Left renal cortex interstitium (tissue), 4 donors: ENCODE data around the gene TRIM65. TPM values are rescaled to one million over a fixed set of nuclear protein-coding genes. Genes with fewer than 3 reads are reported as not detected.

Source experiments
- DNase-seq, 4 donors: peaks; one replicate each; pipeline ENCODE4 v3.0.0-alpha.2; 2013; ENCODE audit warnings: low read depth in 4 of 4, low spot score in 2 of 4, missing footprints in 1 of 4
- polyA plus RNA-seq, 4 donors: library from polyadenylated mRNA; unstranded; fragments of 120-200 nt; gene quantifications; one replicate each; pipeline ENCODE4 v1.2.1, GENCODE V29; 2013; ENCODE audit not compliant: insufficient read length in 4 of 4

The TRIM65 gene, protein sequence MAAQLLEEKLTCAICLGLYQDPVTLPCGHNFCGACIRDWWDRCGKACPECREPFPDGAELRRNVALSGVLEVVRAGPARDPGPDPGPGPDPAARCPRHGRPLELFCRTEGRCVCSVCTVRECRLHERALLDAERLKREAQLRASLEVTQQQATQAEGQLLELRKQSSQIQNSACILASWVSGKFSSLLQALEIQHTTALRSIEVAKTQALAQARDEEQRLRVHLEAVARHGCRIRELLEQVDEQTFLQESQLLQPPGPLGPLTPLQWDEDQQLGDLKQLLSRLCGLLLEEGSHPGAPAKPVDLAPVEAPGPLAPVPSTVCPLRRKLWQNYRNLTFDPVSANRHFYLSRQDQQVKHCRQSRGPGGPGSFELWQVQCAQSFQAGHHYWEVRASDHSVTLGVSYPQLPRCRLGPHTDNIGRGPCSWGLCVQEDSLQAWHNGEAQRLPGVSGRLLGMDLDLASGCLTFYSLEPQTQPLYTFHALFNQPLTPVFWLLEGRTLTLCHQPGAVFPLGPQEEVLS
- 10 to 100 TPM; 12.2 to 19.6 (median 15.9) TPM for polyA plus RNA-seq

DNA sequence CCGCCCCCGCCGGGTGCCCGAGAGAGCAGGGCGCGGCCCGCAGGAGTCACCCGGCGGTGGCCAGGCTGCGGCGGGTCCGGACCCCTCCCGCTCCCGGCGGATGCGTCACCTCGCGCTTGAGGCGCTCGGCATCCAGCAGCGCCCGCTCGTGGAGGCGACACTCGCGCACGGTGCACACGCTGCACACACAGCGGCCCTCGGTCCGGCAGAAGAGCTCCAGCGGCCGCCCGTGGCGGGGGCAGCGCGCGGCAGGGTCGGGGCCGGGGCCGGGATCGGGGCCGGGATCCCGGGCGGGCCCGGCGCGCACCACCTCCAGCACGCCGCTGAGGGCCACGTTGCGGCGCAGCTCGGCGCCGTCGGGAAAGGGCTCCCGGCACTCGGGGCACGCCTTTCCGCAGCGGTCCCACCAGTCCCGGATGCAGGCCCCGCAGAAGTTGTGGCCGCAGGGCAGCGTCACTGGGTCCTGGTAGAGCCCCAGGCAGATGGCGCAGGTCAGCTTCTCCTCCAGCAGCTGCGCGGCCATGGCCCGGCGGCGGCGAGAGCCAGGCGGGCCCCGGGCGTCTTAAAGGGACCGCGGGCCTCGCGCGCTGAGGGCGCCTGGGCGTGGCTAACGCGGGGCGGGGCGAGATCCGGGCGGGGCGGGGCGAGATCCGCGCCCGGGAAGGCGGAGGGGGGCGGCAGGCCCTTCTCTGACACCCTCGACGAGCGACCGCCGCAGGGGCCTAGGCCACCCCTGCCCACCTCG, at the start of gene TRIM65:
TRIM65 (minus strand) TSS at position 537 of the 745 bp plus-strand sequence; CDS start at position 523, 14 bp downstream.
- peak in 1 of 4 donors; percentile 51 for DNase-seq

DNA sequence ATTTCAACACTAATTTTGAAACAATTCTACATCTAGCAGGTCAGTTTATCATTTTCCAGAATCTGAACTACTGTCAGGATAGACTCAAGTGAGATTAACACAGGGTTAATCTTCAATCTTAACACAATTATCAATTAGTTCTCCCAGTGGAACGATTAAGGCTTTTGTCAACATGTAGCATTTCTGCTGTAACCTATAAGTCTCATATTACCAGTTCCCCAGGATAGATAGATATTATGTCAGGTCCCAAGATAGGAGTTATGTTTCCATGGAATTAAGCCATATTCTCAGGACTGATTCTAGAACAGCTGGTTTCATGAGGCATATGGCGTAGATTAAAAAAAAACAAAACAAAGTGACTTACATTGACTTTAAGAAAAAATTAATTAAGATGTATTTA, 48.5 kb upstream of the TRIM65 start:
- DNase-seq = no peak

DNA sequence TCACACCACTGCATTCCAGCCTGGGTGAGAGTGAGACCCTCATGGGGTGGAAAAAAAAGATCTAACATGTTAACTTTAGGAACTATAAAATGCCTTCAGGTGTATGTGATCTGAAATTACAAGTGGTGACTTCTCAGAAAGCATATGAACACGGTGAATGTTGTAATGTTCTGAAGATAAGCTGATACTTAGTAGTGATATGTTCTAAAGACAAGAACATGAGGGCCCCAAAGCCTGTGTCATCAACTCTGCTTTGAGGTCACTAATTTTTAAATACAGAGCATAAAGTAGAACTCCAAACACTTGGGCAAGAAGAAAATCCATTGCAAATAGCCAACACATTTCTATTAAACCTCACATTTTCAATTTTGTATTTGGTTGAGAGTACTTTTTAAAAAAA, 46.7 kb upstream of the TRIM65 start:
- DNase-seq = no peak

DNA sequence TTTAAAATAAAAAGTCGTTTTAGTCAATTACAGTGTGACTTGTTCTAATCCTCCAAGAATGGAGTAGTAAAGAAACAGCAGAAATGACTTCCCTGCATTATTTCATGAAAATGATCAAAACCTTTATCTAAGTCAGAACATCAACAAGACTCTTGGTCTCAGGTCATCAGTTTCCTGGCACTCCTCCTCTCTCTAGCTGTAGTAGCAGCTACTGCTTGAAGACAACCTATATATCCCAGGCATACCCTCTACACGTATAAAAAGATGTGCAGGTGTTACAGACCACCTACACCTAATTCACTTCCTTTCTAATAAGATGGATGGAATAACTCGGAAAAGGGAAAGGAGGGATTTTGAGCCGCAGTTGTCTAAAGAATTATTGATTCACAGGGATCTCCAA, 45.7 kb upstream of the TRIM65 start:
- DNase-seq = no peak

GRCh38 chr17:75941442-75941819, 44.7 kb upstream of the TRIM65 start:
- DNase-seq = no peak

GRCh38 chr17:75940727-75941441, 44.1 kb upstream of the TRIM65 start, which contains the start of gene FBF1:
Gene FBF1 (minus strand): TSS chr17:75941042. CDS start chr17:75938149, 2,893 bp downstream.
- DNase-seq = peak; percentile 55 to 91 (median 80)

DNA sequence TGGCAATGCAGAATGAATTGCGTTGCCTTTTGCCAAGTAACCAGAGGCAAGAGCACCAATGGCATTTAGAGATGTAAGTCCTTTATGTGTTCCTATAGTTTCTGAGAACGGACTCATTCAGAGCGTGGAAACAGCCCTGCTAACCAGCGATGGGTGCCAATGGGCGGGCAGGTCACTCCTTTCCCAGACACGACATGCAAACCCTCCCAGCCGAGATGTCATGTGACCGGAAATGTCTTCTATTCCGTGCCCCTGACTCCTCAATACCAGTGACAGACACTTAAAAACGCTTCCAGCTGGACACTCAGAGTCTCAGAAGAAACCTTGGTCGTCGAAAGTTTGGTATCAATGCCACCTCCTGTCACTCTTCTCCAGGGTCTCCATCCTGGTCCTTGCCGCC, 40.9 kb upstream of the TRIM65 start:
- no peak for DNase-seq

GRCh38 chr17:75933808-75934207, 37.1 kb upstream of the TRIM65 start:
- DNase-seq = no peak

- no peak for DNase-seq
Observed at GRCh38 chr17:75932852-75933251, 36.1 kb upstream of the TRIM65 start.

DNA sequence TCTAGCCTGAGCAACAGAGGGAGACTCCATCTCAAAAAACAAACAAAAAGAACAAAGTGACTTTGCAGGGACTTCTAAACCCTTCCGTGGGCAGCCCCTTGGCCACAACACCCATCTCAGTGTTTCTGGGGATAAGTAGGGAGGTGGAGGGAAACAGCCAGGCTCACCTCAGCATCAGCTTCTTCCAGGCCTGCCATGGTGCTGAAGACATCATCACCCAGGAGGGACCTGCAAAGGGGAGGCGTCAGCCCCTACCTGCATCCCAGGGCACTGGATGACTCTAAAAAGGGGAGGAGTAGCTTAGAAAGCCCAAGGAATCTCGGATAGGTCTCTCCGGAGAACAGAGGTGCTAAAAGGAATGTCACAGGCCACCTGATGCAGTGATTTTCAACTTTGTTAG, 34.3 kb upstream of the TRIM65 start:
- DNase-seq = no peak

- DNase-seq = no peak
Observed at GRCh38 chr17:75927286-75927922, 30.7 kb upstream of the TRIM65 start.

GRCh38 chr17:75926456-75926855, 29.7 kb upstream of the TRIM65 start:
- DNase-seq = no peak

DNA sequence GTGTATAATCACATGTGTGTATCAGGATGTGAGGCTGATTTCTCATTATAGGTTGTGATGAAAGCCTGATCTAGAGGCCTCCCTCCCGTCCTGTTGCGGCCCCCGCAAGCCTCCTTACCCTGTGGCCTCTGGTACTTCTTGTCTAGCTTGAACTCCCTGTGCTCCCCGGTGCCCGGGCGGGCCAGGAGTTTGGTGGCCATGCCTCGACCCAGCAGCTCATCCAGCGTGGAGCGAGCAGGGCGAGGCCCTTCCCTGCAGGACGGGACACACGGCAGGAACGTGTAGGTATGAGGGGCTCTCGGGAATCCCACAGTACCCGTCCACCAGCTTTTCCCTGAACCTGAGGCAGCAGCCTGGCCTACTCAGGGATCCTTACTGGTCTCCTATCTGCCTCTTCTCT, 29.2 kb upstream of the TRIM65 start:
- no peak for DNase-seq

DNA sequence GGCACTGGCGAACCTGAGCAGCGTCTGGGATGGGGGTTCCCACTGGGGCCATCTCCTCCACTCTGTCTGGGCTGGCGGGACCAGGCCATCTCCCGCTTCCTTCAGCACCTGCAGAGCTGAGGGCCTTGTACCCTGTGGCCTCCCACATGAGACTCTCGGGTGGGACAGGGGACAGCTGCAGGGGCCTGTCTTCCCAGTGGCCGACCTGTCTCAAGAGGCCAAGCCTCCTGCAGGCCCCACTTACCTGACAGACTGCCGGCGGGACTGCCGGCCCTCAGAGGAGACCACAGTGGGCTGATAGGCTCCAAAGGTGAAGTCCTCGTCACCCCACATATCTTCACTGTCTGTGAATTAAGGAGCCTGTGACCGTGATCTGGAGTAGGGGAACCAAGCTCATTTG, 28.4 kb upstream of the TRIM65 start:
- no peak for DNase-seq

DNA sequence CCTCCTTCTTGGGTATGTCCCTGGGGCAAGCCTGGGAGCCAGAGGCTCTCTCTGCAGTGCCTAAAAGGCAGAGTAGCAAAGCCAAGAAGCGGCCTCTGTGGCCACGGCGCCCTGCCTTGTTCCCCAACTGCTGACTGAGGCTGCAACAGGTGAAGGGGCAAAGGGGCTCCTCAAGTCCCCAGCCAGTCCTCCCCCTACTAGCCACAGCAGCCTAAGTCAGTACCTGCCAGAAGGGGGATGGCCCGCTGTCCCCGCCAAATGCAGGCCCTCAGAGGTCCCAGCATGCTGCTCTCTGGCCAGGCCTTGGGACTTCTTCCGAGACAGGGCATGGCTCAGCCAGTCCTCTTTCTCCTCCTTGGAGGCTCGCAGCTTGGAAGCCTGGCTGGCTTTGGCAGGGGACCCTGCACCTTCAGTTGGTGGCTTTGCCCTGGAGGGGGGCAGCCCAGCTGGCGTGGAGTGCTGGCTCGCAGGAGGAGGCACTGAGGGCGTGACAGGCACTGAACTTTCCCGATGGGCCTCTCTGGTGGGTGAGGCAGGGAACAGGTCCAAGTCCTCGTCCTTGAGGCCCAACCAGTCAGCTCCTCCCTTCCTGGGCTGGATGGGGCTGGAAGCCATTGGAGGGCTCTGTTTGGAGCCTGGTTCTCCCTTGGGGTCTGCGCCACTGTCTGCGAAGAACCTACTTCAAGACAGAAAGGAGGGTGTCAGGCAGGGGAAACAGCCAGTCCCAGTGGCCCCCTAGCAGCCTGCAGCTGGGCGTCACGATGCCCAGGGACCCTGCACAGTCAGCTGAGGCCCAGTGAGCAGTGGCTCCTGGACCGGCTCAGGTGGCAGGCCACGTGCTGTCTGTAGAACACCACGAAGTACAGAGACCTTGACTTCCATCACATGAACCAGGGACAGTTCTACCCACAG, 26.5 kb upstream of the TRIM65 start:
- no peak for DNase-seq

DNA sequence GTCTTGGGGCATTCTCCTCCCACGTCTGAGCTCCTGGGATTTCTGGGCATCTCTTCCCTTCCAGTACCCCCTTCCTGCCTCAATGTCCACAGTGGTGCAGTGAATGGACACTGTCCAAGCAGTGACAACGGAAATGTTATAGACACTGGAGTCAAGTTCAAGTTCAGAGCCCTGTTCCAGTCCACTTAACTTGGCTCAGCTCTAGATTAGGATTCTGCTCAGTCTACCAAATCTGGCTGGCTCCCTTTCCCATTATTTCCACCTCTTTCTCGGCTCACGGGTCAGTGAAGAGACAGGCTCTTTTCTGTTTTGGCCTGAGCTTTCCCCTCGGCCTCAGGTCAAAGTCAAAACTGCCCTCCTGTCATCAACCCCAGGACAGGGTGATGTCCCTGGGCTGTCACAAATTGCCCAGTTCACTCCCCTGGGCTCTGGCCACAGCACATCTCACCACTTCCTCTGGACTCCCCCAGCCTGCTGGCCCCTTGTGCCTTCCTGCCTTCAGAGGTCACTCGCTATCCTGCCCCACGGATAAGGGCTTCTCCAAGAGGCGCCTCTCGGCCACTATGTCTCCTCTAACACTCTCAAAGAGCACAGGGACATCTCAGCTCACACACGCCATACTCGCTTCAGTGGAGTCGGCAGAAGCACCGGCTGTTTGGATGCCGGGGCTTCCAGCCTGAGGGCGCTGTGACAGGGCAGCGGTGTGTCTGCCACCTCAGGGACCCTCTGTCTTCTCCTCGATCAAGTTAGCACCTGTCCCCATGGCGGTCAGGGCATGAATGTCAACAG, 25.6 kb upstream of the TRIM65 start:
- no peak for DNase-seq

- no peak for DNase-seq
Observed at GRCh38 chr17:75921596-75921995, 24.8 kb upstream of the TRIM65 start.

- DNase-seq = no peak
Observed at GRCh38 chr17:75920045-75920560, 23.4 kb upstream of the TRIM65 start.
